ENCODE data around the gene HYCC2.

HYCC2 gene

GRCh38 chr2:201071479-201072200 is at the start of gene HYCC2, which contains the start of gene NDUFB3 (continued):
- no peak for TF ChIP-seq ZNF560 (tag by site-specific recombination; IDR thresholded peaks at IDR 0.05; ENCODE audit: borderline replicate concordance)

- POLR2A ChIA-PET, result interaction anchor here (0.7 to 1.5 kb wide), 6 partner anchors 8 to 255 kb away, joined by 3 to 4 read pairs (median 3); partner anchors contain the start of genes CLK1, NIF3L1 and PPIL3
- peak overlapping the region; percentile 95 for H3K27ac ChIP-seq (ENCODE audit: extremely low read depth, low read depth, low read length)
- TF ChIP-seq ZNF555 (tag by site-specific recombination; conservative IDR thresholded peaks at IDR 0.05), result no peak
- no peak for TF ChIP-seq ZNF366 (tag by site-specific recombination; conservative IDR thresholded peaks at IDR 0.05)
- TF ChIP-seq KLF1 (tag by site-specific recombination; IDR thresholded peaks at IDR 0.05), result no peak
- TF ChIP-seq ZNF600 (tag by site-specific recombination; IDR thresholded peaks at IDR 0.05), result no peak
- no peak for TF ChIP-seq ZNF645 (tag by site-specific recombination; IDR thresholded peaks at IDR 0.05)
- TF ChIP-seq ZNF677 (tag by site-specific recombination; IDR thresholded peaks at IDR 0.05), result no peak
- TF ChIP-seq SCRT1 (tag by site-specific recombination; IDR thresholded peaks at IDR 0.05; ENCODE audit: borderline replicate concordance), result 0 out of 2 replicates have a peak, but pooled peaks have one; percentile 8
- 0 out of 2 replicates have a peak, but pooled peaks have one; percentile 26 for TF ChIP-seq ZBTB6 (tag by site-specific recombination; IDR thresholded peaks at IDR 0.05)
- peak; percentile 35; the same call in 1 of the 2 replicates for TF ChIP-seq PRDM6 (tag by site-specific recombination; IDR thresholded peaks at IDR 0.05)
- no peak for TF ChIP-seq ZNF174 (tag by site-specific recombination; IDR thresholded peaks at IDR 0.05)
- no peak for TF ChIP-seq ZNF558 (tag by site-specific recombination; IDR thresholded peaks at IDR 0.05)
- TF ChIP-seq ZNF785 (tag by site-specific recombination; IDR thresholded peaks at IDR 0.05), result no peak
- no peak for TF ChIP-seq BCL11B (tag by site-specific recombination; IDR thresholded peaks at IDR 0.05; ENCODE audit: low read depth)
- no peak for TF ChIP-seq ZNF571 (tag by site-specific recombination; IDR thresholded peaks at IDR 0.05)
- peak; percentile 15; the same call in 1 of the 2 replicates for TF ChIP-seq ZBTB20 (tag by site-specific recombination; IDR thresholded peaks at IDR 0.05)
- TF ChIP-seq SCRT2 (tag by site-specific recombination; IDR thresholded peaks at IDR 0.05), result peak; percentile 7; the same call in 1 of the 2 replicates
- TF ChIP-seq IKZF3 (tag by site-specific recombination; IDR thresholded peaks at IDR 0.05), result no peak; the same call in 1 of the 2 replicates
- no peak for TF ChIP-seq KLF10 (tag by site-specific recombination; IDR thresholded peaks at IDR 0.05)
- TF ChIP-seq ZNF654 (tag by site-specific recombination; IDR thresholded peaks at IDR 0.05; ENCODE audit: low read depth), result no peak
- TF ChIP-seq PRDM1 (tag by site-specific recombination; IDR thresholded peaks at IDR 0.05), result peak; percentile 56; the same call in 1 of the 2 replicates
- TF ChIP-seq ZNF791 (tag by site-specific recombination; IDR thresholded peaks at IDR 0.05), result no peak
- no peak for TF ChIP-seq ZNF274 (IDR thresholded peaks at IDR 0.05; ENCODE audit: low read length)
- TF ChIP-seq ZNF274 (tag by site-specific recombination; IDR thresholded peaks at IDR 0.05; ENCODE audit: borderline replicate concordance), result no peak
- no peak for TF ChIP-seq TRIM28 (IDR thresholded peaks at IDR 0.05; ENCODE audit: borderline replicate concordance, low read length)
- TF ChIP-seq GLI2 (tag by site-specific recombination; IDR thresholded peaks at IDR 0.05; ENCODE audit: borderline replicate concordance, low read depth), result no peak
- TF ChIP-seq TSHZ1 (tag by site-specific recombination; IDR thresholded peaks at IDR 0.05; ENCODE audit: borderline replicate concordance), result no peak
Measured at GRCh38 chr2:201118961-201119854, 47.7 kb upstream of the HYCC2 start.

More at GRCh38 chr2:201118961-201119854, 47.7 kb upstream of the HYCC2 start:
- H3K9me3 ChIP-seq (ENCODE audit: control insufficient read depth, insufficient read depth, low read depth, low read length), result no peaks in the 10 kb centered on the region
- CTCF ChIA-PET, result interaction anchor here (0.6 to 4.1 kb wide), 5 partner anchors 39 to 413 kb away, joined by 3 to 25 read pairs (median 10); no protein-coding TSS in a partner anchor
- H3K4me3 ChIP-seq (ENCODE audit: low read depth, low read length), result peak overlapping the region; percentile 40
- H3K36me3 ChIP-seq (ENCODE audit: control insufficient read depth in 2 of 2, insufficient read depth in 1 of 2, low read length in 2 of 2), result no peaks in the 10 kb centered on the region
- H3K4me1 ChIP-seq (ENCODE audit: control insufficient read depth, insufficient read depth, low read length), result peaks cover 5% of the 10 kb centered on the region; the same call in 1 of the 2 replicates
